DND-41 (cell line): ENCODE results near the gene FOLR2.

Source experiments
- ATAC-seq: fragments of 200-7000 bp; cut with Tn5 transposase; 3 replicates; pipeline ENCODE4 v1.9.1; 2021; ENCODE audit warnings: low read depth; ENCODE audit not compliant: insufficient read depth
- DNase-seq: peaks from one replicate; pipeline ENCODE4 v3.0.0-alpha.2; 2020
- H2AFZ ChIP-seq: 2 replicates; pipeline ENCODE4 v1.6.0; 2012; ENCODE audit warnings: low read depth, low read length
- H3K27ac ChIP-seq: 2 replicates; pipeline ENCODE4 v1.5.1; 2012; ENCODE audit warnings: low read length, inconsistent platforms
- H3K27me3 ChIP-seq: fragments of 200-600 bp; sonication (generic); 2 replicates; pipeline ENCODE4 v1.6.0; 2012; ENCODE audit warnings: low read length, mild to moderate bottlenecking, inconsistent platforms; ENCODE audit not compliant: insufficient read depth, poor library complexity
- H3K36me3 ChIP-seq: 2 replicates; pipeline ENCODE4 v1.5.1; 2012; ENCODE audit warnings: low read length, inconsistent platforms; ENCODE audit not compliant: insufficient read depth
- H3K4me1 ChIP-seq: 2 replicates; pipeline ENCODE4 v1.5.1; 2012; ENCODE audit warnings: mild to moderate bottlenecking, low read length; ENCODE audit not compliant: insufficient read depth
- H3K4me2 ChIP-seq: 2 replicates; pipeline ENCODE4 v1.6.0; 2012; ENCODE audit warnings: mild to moderate bottlenecking, moderate library complexity, low read length, inconsistent platforms; ENCODE audit not compliant: insufficient read depth
- H3K4me3 ChIP-seq, 2 experiments: fragments of 200-600 bp in 1 of 2; shearing (Covaris generic) in 1 of 2; 2 replicates each; pipeline ENCODE4 v1.5.1; 2012 to 2016; ENCODE audit warnings: inconsistent platforms in 2 of 2, low read length in 2 of 2, mild to moderate bottlenecking in 2 of 2, low read depth in 1 of 2, moderate library complexity in 1 of 2
- H3K79me2 ChIP-seq: 2 replicates; pipeline ENCODE4 v1.6.0; 2012; ENCODE audit warnings: low read length, inconsistent platforms; ENCODE audit not compliant: insufficient read depth
- H3K9ac ChIP-seq: 2 replicates; pipeline ENCODE4 v1.6.0; 2012; ENCODE audit warnings: low read depth, mild to moderate bottlenecking, inconsistent platforms, low read length, moderate library complexity
- H3K9me3 ChIP-seq: 2 replicates; pipeline ENCODE4 v1.5.1; 2012; ENCODE audit warnings: low read length, moderate library complexity, mild to moderate bottlenecking, inconsistent platforms; ENCODE audit not compliant: insufficient read depth, severe bottlenecking
- H4K20me1 ChIP-seq: 2 replicates; pipeline ENCODE4 v1.6.0; 2012; ENCODE audit warnings: low read length; ENCODE audit not compliant: insufficient read depth
- CTCF ChIP-seq: IDR thresholded peaks from 2 replicates; pipeline ENCODE4 v1.5.1; 2012; ENCODE audit warnings: borderline replicate concordance, low read length, moderate library complexity, mild to moderate bottlenecking; ENCODE audit not compliant: poor library complexity, severe bottlenecking; ENCODE audit errors: extremely low read depth
- EZH2 ChIP-seq: IDR thresholded peaks from 3 replicates; pipeline ENCODE4 v1.6.1; 2012; ENCODE audit warnings: borderline replicate concordance, low read depth, mild to moderate bottlenecking, moderate library complexity, low read length, inconsistent platforms; ENCODE audit not compliant: severe bottlenecking

Gene FOLR2

DNA sequence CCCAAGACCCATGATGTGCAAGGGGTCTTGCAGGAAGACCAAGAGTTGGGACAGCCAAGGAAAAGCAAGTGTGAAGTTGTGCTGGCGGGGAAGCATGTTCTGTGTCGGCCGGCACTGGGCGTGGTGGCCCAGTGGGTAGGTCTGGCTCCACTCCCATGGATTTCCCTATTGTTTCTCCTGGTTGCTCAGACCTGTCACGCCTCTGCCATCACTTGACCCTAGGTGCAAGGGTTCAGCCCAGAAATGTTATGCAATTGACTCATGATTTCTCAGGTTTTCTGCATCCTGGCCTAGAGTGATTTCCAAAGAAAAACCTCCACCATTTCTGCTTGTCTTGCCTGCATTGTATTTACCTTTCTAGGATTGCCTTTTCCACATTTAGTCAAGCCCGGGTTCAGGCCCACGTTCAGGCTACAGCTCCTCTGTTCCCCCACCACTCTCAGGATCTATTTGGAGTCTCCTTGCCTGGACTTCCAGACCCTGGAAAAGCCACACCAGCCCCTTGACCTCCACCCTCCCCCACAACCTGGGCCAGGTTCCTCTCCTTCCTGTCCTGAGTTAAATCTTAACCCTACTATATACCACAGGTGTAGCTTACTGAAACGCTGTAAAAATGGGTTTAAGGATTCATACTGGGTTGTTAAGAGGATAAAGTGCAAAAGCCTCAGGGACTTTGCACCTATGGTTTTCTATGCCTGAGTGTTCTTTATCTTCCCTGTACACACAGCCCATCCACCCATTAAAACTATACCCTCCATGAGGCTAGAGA, 42.1 kb upstream of the FOLR2 start:
- H4K20me1 ChIP-seq: no peaks in the 10 kb centered on the region
- peaks cover 8% of the 10 kb centered on the region for H3K27me3 ChIP-seq
- no peaks in the 10 kb centered on the region for H3K4me1 ChIP-seq
- H2AFZ ChIP-seq: no peak overlapping the region
- DNase-seq (no peak), ATAC-seq (no peak)
- TF ChIP-seq CTCF: no peak
- TF ChIP-seq EZH2: no peak
- no peaks in the 10 kb centered on the region for H3K9me3 ChIP-seq
- H3K79me2 ChIP-seq: no peaks in the 10 kb centered on the region
- no peaks in the 10 kb centered on the region for H3K36me3 ChIP-seq
- H3K4me3 ChIP-seq: no peak overlapping the region
- no peak overlapping the region for H3K4me2 ChIP-seq
- H3K9ac ChIP-seq: no peak overlapping the region
- no peak overlapping the region for H3K27ac ChIP-seq

- Histone ChIP-seq H3K9me3 (no peaks in the 10 kb centered on the region), H3K36me3 (no peaks in the 10 kb centered on the region), H3K27ac (no peak overlapping the region), H4K20me1 (no peaks in the 10 kb centered on the region), H3K4me3 (no peak overlapping the region), H3K4me1 (no peaks in the 10 kb centered on the region), H3K9ac (no peak overlapping the region), H3K27me3 (peaks cover 9% of the 10 kb centered on the region), H3K4me2 (no peak overlapping the region), H2AFZ (no peak overlapping the region), H3K79me2 (no peaks in the 10 kb centered on the region)
- TF ChIP-seq EZH2 (no peak), CTCF (no peak)
- DNase-seq: no peak
- no peak for ATAC-seq
Measured at GRCh38 chr11:72177656-72178055, 38.9 kb upstream of the FOLR2 start.

GRCh38 chr11:72179049-72179803, 37.4 kb upstream of the FOLR2 start:
- Histone ChIP-seq H4K20me1 (no peaks in the 10 kb centered on the region), H3K27ac (no peak overlapping the region), H3K4me3 (no peak overlapping the region), H3K9me3 (no peaks in the 10 kb centered on the region), H3K27me3 (peaks cover 4% of the 10 kb centered on the region), H2AFZ (no peak overlapping the region), H3K36me3 (no peaks in the 10 kb centered on the region), H3K4me2 (no peak overlapping the region), H3K4me1 (no peaks in the 10 kb centered on the region), H3K9ac (no peak overlapping the region), H3K79me2 (no peaks in the 10 kb centered on the region)
- TF ChIP-seq EZH2: no peak
- no peak for TF ChIP-seq CTCF
- ATAC-seq (no peak), DNase-seq (no peak)
